OCI-LY3 (cell line): ENCODE measurements around the gene PLD1.

ENCODE experiments used
- H2AFZ ChIP-seq: fragments of 200-600, 300-600 bp; shearing (Covaris generic); 2 replicates; pipeline ENCODE4 v1.6.0; 2014; ENCODE audit warnings: antibody characterized with exemption, low read depth, low read length
- H3K27ac ChIP-seq: fragments of 200-600, 300-600 bp; sonication (generic); 2 replicates; pipeline ENCODE4 v1.5.1; 2014; ENCODE audit warnings: mild to moderate bottlenecking, low read length, moderate library complexity, mixed read lengths
- H3K27me3 ChIP-seq: fragments of 200-600, 300-600 bp; sonication (generic); 2 replicates; pipeline ENCODE4 v1.6.1; 2014; ENCODE audit warnings: low read depth, low read length, mixed read lengths
- H3K36me3 ChIP-seq: fragments of 200-600, 300-600 bp; sonication (generic); replicated peaks from 2 replicates; pipeline ENCODE3; 2014; ENCODE audit warnings: low read depth, low read length, mixed read lengths
- H3K4me1 ChIP-seq: fragments of 300-600, 200-600 bp; sonication (generic); 2 replicates; pipeline ENCODE4 v1.6.1; 2014; ENCODE audit warnings: low read length, mixed read lengths
- H3K4me2 ChIP-seq: fragments of 200-600, 300-600 bp; sonication (generic); 2 replicates; pipeline ENCODE4 v1.6.1; 2014; ENCODE audit warnings: low read length, mixed read lengths
- H3K4me3 ChIP-seq: fragments of 300-600, 200-600 bp; sonication (generic); 2 replicates; pipeline ENCODE4 v1.5.1; 2014; ENCODE audit warnings: antibody characterized with exemption, mild to moderate bottlenecking, low read length, moderate library complexity
- H3K79me2 ChIP-seq: fragments of 300-600, 200-600 bp; shearing (Covaris generic); 2 replicates; pipeline ENCODE4 v1.6.1; 2014; ENCODE audit warnings: mild to moderate bottlenecking, low read length, mixed read lengths
- H3K9ac ChIP-seq: fragments of 300-600, 200-600 bp; shearing (Covaris generic); 2 replicates; pipeline ENCODE4 v1.6.0; 2014; ENCODE audit warnings: mild to moderate bottlenecking, low read length, moderate library complexity
- H3K9me3 ChIP-seq: fragments of 200-600, 300-600 bp; shearing (Covaris generic); 2 replicates; pipeline ENCODE4 v1.6.1; 2014; ENCODE audit warnings: low read length, mixed read lengths; ENCODE audit not compliant: insufficient read depth
- H4K20me1 ChIP-seq: fragments of 200-600, 300-600 bp; sonication (generic); 2 replicates; pipeline ENCODE4 v1.6.1; 2016; ENCODE audit warnings: low read length, mixed read lengths; ENCODE audit not compliant: insufficient read depth
- CTCF ChIP-seq: fragments of 200-600, 300-600 bp; sonication (generic); IDR thresholded peaks from 2 replicates; pipeline ENCODE4 v1.5.1; 2014; ENCODE audit warnings: antibody characterized with exemption, low read length, low read depth
- EZH2phosphoT487 ChIP-seq: fragments of 200-600 bp; shearing (Covaris generic); IDR thresholded peaks from 2 replicates; pipeline ENCODE4 v1.6.1; 2018; ENCODE audit warnings: antibody characterized with exemption, mixed run types, low read depth

PLD1 gene

DNA sequence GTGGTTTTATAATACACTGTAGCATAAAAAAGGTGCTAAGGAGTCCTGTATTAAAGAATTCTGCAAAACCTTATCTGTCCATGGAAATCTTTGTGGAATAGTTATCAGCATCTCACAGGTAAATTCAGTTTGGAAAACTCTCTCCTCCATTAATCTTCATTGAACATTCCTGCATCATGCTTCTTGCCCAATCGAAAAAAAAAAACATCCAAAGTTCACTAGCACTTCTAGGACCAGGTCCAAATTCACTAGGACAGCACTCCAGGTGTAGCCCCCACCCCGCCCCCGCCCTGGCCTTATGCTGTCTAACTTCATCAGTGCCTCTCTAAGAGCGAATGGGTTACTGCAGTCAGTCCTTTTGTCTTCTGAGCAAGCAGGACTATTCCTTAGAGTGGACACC, 138.6 kb downstream of the PLD1 start:
- no peaks in the 10 kb centered on the region for H3K27me3 ChIP-seq
- no peak overlapping the region for H3K9ac ChIP-seq
- no peak for TF ChIP-seq CTCF
- TF ChIP-seq EZH2phosphoT487, result no peak
- no peak overlapping the region for H3K4me2 ChIP-seq
- H3K4me1 ChIP-seq, result no peaks in the 10 kb centered on the region
- H3K79me2 ChIP-seq, result no peaks in the 10 kb centered on the region
- no peak overlapping the region for H3K4me3 ChIP-seq
- no peaks in the 10 kb centered on the region for H3K9me3 ChIP-seq
- no peak overlapping the region for H2AFZ ChIP-seq
- no peak overlapping the region for H3K27ac ChIP-seq
- no peaks in the 10 kb centered on the region for H4K20me1 ChIP-seq
- no peaks in the 10 kb centered on the region for H3K36me3 ChIP-seq

DNA sequence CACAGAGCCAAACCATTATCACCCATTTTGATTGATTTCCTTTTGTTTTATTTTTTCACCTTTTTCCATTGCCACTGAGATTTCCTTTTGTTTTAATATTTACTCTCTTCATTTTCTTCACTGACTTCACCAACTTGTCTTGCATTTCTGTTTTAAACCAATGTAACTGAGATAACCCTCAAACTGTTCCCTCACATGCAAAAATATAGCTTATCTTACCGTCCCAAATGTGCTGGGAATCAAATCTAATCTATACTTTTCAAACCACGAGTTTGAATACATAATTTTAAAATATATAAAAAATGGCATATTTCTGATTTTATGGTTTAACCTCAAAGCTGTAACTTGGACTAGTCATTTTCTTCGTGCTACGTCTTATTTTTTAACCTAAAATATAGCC, 143.8 kb downstream of the PLD1 start:
- TF ChIP-seq CTCF (no peak), EZH2phosphoT487 (no peak)
- Histone ChIP-seq H3K36me3 (no peaks in the 10 kb centered on the region), H3K27me3 (peaks cover 14% of the 10 kb centered on the region), H3K27ac (no peak overlapping the region), H3K9me3 (no peaks in the 10 kb centered on the region), H3K4me1 (no peaks in the 10 kb centered on the region), H4K20me1 (no peaks in the 10 kb centered on the region), H3K4me3 (no peak overlapping the region), H3K9ac (no peak overlapping the region), H2AFZ (no peak overlapping the region), H3K79me2 (no peaks in the 10 kb centered on the region), H3K4me2 (no peak overlapping the region)

DNA sequence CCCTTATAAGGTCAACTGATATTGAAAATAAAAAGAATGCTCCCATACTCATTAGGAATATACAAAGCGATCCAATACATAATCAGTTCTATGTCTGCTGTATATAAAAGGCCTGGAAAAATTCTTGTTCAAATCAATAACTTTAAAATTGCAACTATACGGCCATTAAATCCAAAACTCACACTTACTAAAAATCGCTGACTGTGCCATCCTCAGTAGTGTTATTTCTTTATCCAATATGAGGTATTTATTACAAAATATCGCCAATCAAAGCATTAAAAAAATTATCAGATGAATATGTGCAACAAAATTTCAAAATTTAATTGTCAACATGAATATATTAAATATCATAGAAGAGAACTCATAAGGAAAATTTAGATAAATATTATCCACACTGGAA, 146.5 kb downstream of the PLD1 start:
- no peak overlapping the region for H3K9ac ChIP-seq
- no peak overlapping the region for H3K27ac ChIP-seq
- H3K4me3 ChIP-seq, result no peak overlapping the region
- H3K9me3 ChIP-seq, result no peaks in the 10 kb centered on the region
- H2AFZ ChIP-seq, result no peak overlapping the region
- no peak overlapping the region for H3K4me2 ChIP-seq
- H4K20me1 ChIP-seq, result no peaks in the 10 kb centered on the region
- no peaks in the 10 kb centered on the region for H3K79me2 ChIP-seq
- H3K36me3 ChIP-seq, result no peaks in the 10 kb centered on the region
- TF ChIP-seq CTCF (no peak), EZH2phosphoT487 (no peak)
- peaks cover 34% of the 10 kb centered on the region for H3K27me3 ChIP-seq
- H3K4me1 ChIP-seq, result no peaks in the 10 kb centered on the region

DNA sequence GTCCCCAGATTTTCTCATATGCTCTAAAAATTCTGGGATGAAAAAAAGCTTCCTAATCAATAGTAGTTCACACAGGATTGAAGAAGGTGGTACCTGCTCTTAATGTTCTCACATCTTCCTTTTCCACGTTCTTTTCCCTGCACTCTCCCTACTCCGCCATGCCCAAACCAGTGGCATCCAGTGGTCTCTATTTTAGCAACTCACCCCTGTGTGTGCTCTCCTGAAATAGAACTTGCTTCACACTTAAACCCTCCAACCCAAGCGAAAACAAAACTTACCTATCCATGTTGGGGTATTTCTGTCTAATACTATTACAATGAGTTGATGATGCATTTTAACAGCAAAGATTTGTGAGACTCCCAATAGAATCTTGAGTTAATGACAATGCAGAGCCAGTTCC, 148.8 kb downstream of the PLD1 start:
- no peak for TF ChIP-seq CTCF
- TF ChIP-seq EZH2phosphoT487, result no peak
- H3K4me1 ChIP-seq, result no peaks in the 10 kb centered on the region

More for the DNA sequence above, 148.8 kb downstream of the PLD1 start:
- Histone ChIP-seq H3K79me2 (no peaks in the 10 kb centered on the region), H3K27me3 (peaks cover 41% of the 10 kb centered on the region), H3K9me3 (no peaks in the 10 kb centered on the region), H3K36me3 (no peaks in the 10 kb centered on the region), H2AFZ (no peak overlapping the region), H3K4me3 (no peak overlapping the region), H4K20me1 (no peaks in the 10 kb centered on the region), H3K27ac (no peak overlapping the region), H3K4me2 (no peak overlapping the region), H3K9ac (no peak overlapping the region)
